HG03045 (cell line): Measurements from ENCODE around the gene TP53I11.

Experiments
- ATAC-seq: cut with Tn5 transposase; IDR thresholded peaks from one replicate; pipeline ENCODE4 v1.9.1; 2021; ENCODE audit warnings: mild to moderate bottlenecking, moderate library complexity; ENCODE audit not compliant: unreplicated experiment

The TP53I11 gene

DNA sequence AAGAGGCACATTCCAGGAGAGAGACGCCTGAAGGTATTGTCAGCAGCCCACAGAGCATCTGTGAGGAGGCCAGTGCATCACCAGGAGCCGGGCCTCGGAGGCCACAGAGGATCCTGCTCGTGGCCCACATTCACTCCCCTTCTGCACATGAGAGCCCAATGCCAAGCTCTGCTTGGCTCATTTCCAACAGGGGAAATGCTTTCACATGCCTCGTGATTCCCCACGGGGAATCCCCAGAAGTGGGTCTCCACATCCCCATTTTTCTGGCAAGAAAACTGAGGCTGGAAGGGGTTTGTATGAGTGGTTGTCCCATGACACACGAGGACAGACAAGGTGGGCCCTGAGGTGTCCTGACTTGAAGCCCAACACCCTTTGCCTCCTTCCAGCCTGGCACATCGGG is 34.4 kb downstream of the TP53I11 start:
- ATAC-seq, result no peak

DNA sequence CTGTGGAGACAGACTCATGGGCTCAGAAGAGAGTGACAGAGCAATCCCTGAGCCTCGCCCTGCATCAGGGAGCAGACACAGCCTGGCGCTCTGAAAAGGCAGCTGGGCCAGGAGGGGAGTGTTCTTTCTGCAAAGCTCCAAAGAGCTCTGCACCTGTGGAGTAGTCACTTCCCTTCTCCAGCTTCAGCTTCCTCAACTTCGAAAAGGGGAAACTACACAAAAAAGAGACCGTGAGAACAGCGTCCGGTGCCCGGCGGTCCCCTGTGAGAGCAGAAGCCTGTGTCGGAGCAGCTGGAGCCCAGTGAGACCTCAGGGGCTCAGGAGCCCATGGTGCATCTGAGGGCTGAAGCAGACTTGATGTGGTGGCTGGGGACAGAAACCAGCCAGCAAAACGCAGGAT is 35.1 kb downstream of the TP53I11 start:
- ATAC-seq, result no peak

DNA sequence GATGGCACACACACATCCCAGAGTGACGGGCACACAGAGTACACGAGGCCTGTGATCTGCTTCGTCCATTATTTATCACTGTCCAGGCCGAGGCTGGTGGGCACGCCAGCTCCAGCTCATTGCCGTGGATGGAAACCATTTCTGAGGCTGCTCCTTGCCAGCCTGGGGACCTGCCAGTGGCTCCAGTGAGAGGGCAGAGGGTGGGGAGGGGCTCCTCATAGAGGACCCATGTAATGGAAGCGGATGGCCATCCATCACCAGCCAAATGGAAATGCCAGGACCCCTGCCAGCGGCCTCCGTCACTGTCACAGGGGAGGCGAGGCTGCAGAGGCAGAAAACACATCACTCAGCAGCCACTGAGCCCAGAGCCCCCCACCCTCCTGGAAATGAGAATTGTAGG is 35.7 kb downstream of the TP53I11 start:
- ATAC-seq, result no peak

DNA sequence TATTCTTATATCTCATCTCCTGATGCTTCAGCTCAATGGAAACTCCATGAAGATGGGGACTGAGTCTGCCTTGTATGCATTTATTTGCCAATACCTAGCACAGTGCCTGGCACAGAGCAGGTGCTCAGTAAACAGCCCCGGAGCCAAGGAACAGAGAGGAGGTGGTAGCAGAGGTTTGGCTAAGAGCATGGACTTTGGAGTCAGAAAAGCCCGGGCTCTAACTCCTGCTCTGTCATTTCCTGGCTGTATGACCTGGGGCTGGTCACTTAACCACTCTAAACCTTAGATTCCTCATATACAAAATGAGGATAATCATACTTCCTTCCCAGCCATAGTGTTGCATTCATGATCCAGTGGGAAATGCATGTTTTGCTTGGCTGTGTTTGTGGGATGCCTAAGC is 36.6 kb downstream of the TP53I11 start:
- no peak for ATAC-seq

DNA sequence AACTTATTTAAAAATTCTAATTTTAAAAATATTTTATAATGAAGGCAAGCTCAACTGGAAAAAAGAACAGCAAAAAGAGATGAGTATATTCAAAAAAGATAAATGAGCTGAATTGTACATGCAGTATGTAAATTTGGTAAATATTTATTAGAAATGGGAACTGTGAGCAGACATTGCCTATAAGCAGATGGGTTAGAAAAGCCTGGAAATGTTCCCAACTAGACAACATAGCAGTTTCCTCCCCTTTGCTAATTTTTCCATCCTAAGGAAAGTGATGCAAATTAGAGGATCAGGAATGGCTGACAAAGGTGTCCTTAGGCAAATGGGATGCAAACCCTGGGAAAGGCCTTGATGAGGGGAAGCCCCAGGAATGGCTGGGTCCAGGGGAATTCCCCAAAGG is 37.2 kb downstream of the TP53I11 start:
- ATAC-seq, result no peak

DNA sequence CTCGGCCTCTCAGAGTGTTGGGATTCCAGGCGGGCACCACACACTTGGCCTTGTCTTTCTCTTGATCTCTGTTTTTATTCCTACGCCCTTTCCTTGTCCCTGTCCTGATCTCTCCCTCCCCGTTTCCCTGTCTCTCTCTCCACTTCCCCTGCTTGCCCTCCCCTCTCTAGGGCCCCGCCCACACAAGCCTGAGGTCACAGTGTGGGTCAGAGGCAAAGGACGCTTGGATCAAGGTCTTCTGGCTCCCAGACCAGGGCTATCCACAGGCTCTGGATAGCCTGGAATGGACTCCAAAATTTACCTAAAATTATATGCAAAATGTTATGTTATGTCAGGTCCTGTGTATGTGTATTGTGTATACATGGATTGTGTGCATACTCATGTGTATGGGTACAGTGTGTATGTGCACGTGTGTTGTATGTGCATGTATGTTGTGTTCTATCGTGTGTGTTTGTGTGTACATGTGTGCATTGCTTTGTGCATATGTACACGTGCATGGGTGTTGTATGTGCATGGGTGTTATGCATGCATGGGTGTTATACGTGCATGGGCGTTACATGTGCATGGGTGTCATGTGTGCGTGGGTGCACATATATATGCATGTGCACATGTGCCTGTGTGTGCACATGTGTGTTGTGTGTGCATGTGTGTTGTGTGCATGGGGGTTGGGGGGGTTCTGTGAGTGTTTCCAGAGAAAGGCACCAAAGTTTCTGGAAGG is 38.3 kb downstream of the TP53I11 start:
- no peak for ATAC-seq

DNA sequence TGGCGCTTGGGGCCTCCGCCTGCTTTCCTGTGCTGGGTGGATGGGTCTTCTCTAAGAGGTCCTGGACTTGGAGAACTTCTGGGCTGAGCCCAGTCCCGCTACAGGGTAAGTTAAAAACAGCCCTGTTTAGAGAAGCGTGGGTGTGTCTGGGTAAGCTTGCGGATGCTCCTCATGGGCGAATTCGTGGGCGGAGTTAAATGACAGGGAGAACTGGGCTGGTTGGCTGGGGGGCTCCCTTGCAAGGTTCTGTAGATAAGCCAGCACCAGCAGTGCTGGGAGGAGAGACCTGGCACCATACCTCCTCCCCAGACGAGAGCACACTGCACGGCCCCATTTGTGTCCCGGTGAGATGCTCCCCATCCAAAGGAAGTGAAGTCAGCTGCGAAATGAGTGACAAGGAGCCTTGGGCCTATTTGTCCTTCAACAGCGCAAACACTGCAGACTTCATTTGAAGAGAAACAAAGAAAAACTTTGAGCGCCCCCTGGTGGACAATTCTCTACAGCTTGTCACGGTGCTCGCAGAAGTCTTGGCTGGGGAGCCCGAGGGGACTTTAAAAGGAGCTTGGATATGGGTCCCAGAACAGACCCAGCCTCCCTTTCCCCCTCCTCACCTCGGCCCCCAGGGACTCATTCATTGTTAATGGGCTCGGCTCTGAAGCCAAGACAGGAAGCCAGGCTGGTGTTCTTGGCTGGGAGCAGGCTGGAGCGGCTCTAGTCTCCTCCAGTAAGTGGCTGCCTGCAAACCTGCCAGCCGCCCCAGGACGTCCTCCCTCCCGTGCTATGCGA is 39.5 kb downstream of the TP53I11 start:
- ATAC-seq, result no peak

DNA sequence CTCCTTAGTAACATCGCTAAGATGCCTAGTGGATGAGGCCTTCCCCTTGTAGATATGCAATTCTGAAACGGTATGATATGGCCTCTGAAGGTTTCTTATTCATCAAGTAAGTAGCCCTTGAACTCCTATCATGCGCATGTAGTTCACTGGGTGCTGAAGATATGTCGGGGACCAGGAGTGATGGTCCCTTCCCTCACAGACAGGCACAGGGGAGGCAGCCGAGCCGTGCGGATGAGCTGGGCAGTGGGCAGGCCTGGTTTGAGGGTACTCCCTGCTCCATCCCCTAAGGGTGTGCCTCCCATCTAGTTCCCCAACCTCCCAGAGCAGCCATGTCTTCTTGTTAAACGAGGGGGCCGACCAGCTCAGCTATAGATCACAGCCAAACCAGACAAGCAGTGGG is 40.1 kb downstream of the TP53I11 start:
- ATAC-seq, result no peak

DNA sequence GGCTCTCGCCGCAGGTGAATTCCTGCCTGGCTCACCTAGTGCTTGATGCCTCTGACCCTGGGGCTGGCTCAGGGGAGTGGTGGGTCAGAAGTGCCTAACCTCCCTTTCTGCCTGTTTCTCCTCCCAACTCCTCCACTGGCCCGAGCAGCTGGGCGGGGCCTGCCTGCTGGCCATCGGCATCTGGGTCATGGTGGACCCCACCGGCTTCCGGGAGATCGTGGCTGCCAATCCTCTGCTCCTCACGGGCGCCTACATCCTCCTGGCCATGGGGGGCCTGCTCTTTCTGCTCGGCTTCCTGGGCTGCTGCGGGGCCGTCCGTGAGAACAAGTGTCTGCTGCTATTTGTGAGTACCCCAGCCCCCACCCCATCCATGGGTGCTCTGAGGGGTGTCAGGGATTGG is 41.1 kb downstream of the TP53I11 start:
- no peak for ATAC-seq

DNA sequence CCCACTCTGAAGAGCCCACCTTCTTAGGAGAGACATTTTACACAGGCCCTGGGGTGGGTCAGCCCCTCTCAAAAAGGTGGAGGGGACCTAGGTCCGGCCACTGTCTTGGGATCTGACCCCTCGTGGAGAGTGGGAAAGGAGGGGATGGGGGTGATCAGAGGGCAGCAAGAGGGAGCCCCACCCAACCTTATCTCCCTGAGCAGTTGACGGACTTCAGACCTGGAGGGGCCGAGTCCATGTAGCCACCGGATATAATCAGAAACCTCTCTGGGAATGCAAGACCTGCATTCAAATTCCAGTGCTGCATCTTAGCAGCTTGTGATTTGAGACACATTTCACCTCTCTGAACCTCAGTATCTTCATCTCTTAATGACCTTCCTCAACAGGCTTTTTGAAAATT is 44.0 kb downstream of the TP53I11 start:
- ATAC-seq, result no peak

DNA sequence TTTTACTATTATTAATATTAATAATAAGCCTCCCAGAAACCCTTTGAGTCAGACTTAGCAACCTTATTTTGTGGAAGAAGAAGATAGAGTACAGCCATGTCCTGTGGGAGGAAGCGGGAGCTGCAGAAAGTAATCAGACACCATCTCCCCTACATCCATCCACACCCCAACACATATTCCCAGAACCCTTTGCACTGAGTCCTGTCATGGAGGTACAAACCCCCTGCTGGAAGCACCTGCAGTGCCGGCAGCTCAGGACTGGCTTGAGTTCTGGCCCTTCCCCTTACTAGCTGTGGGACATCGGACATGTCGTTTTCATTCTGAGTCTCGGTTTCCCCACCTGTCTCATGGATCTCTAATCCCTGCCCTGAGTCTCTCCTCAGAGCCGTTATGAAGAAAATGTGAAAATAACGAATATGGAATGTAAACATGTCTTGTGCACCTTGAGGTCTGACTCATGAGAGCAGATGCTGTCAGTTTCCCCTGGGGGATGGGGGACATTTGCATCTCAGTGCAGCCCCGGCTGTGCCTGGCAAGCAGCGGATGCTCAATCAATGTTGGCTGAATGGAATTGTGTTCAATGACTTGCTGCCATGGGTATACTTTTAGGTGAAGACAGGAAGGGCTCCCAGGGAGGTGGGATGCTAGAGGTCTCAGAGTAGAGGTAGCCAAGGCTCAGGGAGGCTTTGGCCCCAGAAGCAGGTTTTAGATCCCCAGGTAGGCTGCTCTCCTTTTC is 45.4 kb downstream of the TP53I11 start:
- no peak for ATAC-seq

DNA sequence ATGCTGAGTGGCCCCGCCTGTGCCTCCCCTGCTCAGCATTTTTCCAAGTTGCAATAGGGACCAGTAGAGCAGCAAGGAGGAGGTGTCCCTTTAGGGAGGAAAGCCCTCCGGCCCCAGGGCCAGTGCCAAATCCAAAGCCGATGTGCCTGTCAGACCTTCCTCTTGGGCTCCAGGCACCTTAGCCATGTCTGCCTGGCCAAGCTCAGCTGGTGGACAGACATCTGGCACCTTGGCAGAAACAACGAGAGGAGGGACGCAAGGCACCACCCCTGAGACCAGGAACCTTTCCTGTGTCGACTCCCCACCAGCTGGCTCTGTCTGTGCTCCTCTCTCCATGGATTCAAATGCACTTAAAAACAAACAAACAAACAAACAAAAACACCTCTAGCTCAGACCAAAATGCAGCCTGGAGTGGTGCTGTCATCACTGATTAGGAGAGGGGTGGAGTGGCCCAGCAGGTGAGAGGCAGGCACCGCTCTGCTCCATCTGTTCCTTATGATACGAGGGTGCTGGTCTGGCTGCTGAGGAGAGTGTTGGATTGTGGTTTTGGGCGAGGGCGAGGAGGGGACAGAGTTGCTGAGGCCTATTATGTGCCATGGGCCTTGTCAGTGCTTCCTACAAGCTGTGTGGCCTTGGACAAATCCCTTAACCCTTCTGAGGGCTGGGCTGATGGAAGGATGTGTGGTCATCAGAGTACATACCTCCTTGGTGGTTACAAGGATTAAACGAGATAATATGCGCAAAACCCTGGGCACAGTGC is 46.2 kb downstream of the TP53I11 start:
- no peak for ATAC-seq

DNA sequence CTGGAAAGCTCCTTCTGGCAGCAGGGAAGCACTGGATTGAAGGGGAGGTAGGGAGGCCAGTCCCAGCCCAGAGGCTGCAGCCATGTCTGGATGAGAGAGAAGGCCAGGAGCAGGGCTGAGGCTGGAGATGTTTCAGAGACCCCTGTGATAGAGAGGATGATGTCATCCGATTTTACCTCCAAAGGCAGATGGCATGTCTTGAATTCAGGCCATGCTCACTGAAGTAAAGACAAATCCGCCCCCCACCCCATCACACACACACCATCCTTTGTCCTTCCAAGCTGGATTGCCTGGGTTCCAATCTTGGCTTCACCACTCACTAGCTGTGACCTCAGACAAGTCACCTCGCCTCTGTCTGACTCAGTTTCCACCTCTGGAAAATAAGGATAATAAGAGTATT is 47.2 kb downstream of the TP53I11 start:
- no peak for ATAC-seq

DNA sequence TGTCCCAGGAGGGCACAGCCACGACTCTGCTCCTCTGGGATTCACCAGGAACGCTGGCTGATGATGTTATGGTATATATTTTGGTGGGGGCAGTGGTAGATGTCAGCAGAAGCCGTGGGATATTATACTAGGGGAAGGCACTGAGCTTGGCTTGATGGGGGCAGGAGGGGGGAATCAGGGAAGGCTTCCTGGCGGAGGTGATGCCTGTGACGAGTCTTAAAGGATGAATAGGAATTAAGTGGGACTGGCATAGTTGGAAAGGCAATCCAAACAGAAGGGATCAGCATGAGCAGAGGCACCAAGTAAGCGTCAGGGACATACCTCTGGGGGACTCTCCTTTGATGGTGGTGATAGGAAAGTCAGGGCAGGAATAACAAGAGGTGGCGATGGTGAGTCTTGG is 47.6 kb downstream of the TP53I11 start:
- ATAC-seq, result no peak

DNA sequence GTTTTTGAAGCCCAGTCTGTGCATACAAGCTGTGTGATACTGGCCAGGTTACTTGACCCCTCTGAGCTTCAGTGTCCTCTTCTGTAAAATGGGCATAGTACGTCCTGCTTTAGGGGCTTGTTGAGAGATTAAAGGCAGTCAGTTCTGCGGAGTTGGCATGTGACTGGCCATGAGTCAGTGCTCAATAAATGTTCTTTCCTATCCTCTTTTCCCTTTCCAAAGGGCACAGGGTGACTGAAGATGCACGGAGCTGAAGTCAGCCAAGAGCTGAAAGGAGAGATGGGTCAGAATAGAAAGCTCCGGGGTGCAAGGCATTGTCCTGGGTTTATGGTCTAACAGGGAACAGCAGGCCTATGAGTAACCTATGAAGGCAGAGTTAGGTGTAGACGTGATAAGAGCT is 48.9 kb downstream of the TP53I11 start:
- ATAC-seq, result no peak

DNA sequence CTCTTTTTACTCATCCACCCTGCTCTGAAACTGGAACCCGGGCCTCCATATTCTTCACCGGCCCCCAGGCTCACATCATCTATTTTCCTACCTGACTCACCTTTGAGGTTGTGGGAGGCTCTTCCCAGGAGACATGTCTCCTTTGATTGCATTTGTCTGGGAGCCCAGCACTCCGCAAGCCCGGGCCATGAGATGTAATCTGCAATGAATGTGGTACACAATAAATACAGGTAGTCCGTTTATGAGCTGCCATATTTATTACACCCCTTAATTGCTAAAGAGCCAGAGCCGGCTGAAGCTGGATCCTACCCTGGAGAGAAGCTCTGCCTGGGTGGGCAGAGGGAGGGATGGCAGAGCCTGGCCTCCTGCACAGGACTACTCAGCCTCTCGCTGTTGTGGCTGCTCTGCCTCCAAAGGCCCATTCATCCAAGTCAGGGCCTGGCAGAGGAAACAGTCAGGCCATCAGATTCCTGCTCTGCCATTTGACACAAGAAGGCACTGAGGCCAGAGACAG is 49.5 kb downstream of the TP53I11 start:
- ATAC-seq, result no peak

DNA sequence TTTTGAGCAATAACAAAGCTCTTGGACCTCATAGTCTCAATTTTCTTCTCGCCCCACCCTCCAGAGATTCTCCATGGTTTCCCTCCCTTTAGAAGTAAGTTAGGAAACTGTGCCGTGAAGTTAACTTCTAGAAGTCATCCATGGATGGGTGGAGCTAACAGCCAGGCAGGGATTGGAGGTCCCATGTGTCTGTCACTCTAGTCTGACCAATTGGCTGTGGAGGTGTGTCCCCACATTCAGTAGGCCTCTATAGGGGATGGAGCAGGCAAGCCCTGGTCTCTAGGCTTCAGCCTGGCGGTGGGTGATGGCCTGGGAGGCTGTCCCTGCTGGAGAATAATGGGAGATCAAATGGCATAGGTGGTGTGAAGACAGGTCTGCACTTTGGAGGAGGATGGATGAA is 50.7 kb downstream of the TP53I11 start:
- ATAC-seq, result no peak

DNA sequence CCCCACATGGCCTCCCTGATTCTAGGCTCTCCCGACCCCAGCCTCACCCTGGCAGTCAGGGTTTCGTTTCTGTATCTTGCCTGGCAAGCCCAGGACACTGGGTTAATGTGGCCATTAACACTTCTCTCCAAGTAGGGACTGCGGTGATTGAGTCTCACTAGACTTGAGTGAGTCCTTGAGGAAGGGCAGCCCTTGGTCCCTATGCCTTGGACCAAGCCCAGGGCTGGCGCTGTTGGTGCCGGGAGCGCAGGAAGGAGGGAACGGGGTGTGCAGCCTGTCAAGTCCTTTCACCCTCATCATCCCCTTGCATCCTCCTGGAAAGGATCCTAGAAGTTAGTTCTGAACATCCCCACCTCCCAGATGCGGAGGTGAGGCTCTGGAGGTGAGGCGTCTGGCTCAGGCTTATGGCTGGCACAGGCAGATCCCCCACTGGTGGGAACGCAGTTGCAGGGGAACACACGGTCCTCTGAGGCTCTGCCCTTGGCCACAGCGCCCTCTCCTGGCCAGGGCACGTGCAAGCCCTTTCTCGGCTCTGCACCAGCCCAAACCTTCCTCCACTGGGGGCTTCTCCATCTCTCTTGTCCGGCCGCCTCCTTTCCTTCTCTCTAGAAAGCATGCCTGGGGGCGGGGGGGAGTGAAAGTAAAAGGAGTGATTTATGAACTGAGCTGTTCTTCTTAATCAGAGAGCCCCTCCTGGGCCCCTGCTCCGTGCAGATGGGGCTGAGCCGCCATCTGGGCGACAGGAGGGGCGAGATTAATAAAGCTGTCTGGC is 56.7 kb downstream of the TP53I11 start:
- ATAC-seq, result peak; percentile 47

DNA sequence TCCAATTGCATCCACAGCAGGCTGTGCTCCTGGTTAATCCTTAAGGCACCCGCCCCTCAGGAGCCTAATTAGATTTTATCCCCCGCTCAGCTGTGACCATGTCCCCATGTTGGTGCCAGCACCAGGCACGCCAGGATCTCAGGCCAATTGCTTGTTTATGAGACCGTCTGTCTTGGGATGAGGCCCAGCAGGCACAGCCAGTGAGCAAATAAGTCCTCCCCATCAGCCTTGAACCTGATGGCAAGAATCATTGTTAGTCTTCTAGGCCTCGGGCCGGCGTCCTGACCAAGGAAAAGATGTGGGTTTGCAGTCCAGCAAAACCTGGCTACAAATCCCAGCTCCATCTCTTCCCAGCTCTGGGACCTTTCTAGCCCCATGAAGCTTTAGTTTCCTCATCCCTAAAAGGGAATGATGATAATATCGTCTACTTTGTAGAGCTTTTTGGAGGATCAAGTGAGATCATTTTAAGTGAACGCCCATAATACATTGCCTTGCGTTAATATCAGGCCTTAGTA is 57.3 kb downstream of the TP53I11 start:
- no peak for ATAC-seq

DNA sequence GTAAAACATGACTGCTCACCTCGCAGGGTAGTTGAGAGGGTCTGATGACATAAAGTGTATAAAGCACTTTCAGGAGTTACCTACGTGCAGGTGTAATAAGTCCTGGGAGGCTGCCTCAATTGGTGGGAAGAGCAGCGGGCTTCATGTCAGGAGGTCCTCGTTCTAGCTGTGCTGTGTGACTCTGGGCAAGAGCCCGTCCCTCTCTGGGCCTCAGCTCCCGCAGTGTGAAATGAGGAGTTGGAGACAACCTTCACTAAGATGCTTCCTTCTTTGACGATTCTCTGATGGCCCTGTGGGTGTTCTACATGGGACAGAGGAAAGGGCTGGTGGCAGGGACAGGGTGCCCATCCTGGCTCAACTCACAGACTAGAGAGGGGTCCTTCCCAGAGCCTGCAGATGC is 57.8 kb downstream of the TP53I11 start:
- ATAC-seq, result no peak
